ENCODE results near the gene WDR33.

Gene WDR33

DNA sequence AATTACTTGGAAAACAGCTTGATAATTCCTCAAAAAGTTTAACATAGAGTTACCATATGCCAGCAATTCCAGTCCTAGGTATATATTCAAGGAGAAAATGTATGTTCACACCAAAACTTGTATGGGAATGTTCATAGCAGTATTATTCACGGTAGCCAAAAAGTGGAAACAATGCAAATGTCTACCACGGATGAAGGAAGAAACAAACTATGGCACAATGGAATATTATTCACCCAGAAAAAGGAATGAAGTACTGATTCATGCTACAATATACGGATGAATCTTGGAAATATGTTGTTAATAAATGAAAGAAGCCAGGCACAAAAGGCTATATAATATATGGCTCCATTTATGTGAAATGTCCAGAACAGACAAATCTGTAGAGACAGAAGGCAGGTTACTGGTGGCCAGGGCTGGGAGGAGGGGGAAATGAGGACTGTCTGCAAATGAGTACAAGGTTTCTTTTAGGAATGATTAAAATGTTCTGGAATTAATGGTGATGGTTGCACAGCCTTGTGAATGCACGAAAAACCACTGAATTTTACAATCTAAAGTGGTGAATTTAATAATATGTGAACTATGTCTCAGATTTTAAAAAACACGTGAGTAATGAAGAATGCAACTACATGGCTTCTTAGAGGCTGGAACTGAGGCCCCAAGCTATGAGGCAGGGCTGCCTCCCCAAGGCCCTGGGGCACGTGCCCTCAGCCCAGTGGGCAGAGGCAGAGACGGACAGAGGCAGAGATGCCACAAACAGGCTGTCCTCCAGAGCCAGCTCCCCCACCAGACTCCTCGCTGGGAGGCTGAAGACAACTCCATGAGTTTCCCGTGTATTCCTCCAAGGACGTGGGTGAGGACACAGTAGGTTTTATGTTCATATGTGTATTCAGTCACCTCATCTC is 140.7 kb downstream of the WDR33 start:
- no peak for DNase-seq

DNA sequence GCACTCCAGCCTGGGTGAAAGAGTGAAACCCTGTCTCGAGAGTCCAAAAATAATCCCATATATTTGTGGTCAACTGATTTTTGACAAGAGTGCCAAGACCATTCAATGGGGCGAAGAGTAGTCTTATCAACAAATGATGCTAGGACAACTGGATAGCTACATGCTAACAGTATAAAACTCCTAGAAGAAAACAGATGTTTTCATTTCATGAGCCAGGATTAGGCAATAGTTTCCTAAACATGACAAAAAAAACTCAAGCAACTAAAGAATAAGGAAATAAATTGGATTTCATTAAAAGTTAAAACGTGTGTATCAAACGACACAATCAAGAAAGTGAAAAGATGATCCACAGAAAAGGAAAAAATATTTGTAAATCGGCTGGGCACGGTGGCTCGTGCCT is 141.9 kb downstream of the WDR33 start:
- no peak for DNase-seq

DNA sequence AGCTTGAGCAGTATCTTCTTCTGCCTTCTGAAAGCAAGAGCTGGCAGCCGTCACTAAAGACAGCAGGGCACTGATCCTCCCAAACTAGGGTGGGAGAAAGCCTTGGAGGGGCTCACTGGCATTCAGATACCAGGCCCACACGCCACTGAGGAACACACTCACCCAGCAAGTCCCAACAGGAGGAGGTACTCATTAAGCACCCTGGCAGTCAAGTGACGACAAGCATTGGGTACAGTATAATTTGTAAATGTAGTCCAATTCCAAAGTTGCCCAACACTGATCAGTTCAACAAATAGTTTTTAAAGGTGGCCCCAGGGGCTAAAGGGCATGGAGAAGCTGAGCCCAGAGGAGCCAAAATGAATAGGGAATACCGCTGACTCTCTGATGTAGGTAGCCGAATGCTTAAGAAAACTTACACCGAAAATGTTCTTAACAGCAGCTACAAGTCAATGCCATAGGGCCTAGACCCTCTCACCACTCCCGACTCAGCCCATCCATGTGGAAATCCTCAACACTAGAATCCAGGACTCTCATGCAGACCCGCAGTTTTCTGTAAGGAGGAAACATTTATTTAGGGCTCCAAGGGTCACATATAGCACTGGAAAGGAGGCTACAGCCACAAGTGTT is 145.6 kb downstream of the WDR33 start:
- no peak for DNase-seq

DNA sequence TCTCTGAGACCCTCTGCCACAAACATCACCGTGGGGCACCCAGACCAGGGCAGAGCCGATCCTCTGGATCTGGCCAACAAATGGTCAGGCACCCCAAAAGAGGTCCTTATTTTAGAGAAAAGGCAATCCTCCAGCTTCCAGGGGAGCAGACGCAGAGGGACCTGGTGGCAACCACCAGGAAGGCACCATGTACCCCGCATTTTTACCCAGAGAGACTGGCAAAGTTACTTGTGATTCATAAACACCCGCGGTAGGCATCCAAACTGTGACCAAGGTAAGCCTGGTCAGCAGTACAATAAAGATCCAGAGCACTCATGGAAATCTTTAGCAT is 146.1 kb downstream of the WDR33 start:
- DNase-seq, result no peak

DNA sequence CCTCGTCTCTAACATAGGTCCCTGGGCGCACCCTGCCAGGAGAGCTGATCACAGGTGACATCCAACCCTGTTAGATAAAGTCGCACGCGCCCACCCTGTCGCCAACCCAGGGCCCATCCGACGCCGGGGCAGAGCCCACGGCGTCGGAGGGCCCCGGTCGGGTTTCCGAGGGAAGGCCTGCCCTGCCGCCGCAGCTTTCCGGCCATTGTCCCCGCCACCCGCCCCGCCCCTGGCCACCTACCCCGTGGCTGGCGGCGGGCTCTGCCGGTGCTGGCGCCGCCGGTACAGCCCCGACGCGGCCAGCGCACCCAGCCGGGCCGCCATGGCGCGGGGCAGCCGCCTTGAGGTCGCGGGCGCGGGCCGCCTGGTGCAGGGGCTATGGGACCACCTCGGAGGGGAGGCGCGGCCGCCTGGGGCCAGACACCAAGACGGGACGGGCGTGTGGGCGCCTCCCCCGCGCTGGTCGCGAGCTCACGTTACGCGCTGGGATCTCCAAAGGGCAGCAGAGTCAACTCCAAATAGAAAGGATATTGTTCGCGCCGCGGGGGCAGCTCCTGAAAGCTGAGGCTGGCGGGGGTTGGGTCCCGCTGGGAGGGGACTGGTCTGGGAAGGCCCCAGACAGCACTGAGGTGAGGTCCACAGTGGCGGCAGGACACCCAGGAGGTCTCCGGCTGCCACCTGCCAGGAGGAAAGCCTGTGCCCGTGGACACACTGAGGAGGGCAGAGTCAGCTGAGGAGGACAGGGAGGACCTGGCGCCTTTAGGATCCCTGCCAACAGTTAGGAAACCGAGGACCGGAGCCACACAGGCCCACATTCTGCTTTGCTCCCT is 146.7 kb downstream of the WDR33 start:
- no peak for DNase-seq

DNA sequence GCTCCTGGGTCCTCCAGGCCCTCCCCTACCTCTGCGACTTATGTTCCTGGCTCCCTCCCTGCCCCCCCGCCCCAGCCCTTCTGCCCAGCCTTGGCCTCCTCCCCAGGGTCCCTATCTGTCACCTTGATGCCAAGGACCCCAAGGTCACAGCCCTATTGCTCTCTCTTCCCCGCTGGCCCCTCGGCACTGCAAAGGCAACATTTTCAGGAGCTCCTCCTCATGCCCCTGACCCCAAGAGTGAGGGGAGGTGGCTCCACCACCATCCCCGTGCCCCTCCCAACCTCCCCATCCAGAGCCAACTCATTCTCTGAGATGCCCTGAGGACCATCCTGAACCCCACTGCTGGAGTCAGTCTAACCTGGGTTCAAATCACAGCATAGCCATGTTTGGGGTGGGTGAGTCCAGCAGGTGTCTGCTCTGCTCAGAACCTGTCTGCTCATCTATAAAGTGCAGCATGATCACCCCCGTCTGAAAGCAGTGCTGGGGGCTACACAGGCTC is 147.4 kb downstream of the WDR33 start:
- DNase-seq, result no peak

DNA sequence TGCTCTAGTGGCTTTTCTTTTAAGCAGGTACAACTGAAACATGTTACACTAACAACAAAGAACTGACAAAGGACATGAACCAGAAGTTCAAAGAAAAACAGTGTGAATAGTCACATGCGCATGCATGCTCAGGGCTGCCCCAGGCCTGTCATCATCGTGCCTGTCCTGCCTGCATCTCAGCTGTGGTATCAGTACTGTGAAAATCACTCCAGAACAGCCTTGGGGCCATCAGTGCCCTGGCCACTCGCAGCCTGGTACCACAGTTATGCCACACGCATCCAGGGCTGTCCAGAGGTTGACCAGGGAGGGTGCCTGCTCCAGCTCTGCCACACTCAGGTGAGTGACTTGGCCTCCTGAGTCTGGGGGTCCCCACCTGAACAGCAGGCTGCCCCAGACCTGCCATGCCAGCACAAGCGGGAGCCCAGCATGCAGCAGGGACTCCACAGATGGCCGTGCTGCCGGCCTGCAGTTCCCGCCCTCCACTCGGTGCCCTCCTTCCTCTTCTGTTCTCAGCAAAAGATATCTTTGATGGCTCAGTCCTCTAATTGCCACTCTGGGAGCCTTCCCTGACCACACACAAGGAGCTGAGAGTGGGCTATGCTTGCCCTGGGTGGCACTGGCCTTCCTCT is 147.9 kb downstream of the WDR33 start:
- no peak for DNase-seq

DNA sequence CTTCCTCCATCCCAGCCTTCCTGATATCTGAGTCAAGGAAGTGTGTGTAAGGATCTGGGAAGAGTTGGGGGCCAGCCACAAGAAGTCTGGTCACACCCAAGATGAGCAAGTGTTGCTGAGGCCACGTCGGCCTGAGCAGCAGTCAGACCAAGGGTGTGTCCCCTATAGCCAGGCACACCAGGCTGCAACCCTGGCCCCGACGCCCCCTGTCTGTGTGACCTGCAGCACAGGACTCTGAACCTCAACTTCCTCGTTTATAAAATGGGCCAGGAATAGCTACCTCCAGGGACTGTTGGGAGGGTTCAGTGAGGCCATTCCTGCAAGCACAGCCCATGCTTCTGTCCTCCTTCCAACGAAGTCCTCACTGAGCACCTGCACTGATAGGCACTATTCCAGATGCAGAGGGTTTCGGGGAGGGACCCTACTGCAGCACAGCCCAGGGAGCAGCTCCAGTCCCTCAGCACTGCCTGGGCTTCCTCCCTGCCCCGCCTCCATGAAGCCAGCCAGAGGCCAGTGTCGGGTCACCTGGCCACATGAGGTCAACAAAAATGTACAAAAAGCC is 148.9 kb downstream of the WDR33 start:
- DNase-seq, result no peak

DNA sequence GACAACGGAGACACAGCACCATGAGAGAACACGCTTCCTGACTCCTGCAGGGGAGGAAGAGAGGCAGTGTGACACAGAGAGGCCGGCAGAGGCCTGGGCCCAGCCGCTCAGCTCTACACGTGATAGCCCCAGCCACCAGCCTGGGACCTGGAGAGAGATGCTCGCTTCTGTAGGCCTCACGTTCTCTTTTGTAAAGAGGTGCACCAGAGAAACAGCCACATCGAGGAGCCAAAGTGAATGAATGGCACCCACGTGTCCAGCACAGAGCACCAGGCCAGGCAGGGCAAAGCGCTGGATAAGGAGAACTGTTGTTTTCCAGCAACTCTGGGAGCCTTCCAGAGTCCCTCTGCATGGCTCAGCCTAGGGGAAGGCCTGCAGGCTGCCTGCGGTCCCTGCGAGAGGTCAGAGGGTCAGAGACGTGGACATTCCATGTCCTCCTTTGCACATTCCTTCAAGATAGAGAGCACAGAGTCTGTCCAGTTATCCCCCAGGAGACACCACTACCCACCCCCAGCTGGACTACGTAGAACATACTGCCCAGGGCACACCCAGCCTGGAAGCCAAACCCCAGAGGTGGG is 149.8 kb downstream of the WDR33 start:
- no peak for DNase-seq

DNA sequence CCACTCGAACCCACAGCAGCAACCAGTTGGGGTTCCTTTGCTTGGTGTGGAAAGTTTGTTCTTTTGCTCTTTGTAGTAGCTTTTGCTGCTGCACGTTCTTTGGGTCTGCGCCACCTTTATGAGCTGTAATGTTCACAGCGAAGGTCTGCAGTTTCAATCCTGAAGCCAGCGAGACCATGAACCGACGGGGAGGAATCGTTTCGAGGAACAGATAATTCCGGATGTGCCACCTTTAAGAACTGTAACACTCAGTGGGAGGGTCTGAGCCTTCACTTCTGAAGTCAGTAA is 150.7 kb downstream of the WDR33 start:
- no peak for DNase-seq

DNA sequence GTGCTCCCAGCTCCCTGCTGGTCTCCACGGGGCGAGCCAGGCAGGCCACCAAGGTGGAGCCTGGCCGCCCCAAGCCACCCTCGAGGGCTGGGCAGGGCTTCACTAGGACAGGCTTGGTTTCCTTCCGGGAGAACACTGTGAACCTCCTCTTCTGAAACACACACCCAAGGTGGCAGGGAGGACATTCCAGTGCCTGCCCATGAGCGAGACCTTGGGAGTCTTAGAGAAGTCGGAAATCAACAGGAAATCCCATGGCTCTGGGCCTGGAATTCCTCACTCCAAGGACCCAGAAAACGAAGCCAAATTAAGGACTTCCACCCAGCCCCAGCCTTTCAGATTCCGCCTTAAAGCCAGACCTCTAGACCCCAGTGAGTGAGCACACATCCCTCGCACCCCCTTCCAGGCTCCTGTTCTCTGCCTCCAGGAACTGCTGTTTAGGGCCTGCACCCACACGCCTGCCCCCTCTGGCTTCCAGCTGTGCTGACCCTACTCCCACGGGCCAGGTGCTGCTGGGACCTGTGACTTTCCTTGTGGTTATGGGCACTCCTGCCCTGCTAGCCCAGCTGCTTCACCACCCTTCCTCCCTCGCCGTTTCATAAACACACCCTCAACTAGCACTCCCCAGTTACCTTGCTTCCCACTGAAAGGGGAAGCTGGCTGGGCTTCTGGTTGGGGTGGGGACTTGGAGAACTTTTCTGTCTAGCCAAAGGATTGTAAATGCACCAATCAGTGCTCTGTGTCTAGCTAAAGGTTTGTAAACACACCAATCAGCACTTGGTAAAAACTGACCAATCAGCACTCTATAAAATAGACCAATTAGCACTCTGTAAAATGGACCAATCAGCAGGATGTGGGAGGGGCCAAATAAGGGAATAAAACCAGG is 151.3 kb downstream of the WDR33 start:
- DNase-seq, result no peak

DNA sequence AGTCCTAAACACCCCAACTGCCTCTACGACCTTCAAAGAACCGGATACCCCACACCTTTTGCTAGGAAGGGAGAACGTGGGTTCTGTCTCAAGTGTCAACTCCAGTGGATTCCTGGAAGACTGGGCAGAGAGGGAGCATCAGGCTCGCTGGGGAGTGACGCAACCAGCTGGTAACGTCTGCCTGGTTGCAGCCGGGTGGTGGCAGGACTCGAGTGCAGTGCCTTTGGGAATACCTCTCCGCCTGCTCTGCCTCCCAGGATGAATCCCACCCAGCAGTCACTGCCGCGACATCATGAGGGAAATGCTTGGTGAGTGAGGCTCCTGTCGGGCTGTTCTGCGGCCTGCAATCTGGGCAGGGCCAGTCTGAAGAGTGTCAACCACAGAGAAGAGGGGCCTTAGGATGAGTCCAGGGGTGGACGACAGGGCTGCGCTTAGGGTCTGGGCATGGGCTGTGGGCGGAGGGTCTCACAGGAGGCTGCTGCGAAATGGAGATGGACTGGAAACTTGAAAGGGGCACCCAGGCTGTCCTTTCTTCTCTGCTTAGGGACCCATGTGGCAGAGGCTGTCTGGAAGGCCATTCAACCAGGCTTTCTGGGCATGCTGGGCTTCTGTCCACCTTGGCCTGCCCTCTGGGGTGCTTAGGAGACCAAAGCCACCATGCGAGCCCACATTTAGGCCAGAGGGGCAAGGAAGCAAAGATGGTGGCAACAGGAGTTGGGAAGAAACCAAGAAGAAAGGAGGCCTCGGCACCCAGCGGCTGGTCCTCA is 152.1 kb downstream of the WDR33 start:
- DNase-seq, result no peak

DNA sequence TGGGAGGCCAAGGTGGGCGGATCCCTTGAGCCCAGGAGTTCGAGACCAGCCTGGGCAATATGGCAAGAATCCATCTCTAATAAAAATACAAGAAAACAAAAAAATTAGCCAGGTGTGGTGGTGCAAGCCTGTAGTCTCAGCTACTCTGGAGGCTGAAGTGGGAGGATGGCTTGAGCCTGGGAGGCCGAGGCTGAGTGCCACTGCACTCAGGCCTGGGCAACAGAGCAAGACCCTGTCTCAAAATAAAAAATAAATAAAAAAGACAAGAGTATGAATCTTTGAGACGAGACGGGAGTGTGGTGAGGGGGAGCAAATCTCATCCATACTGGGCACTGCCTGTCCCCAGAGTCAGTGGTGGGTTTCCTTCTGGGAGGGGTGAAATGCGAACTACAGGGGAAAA is 152.8 kb downstream of the WDR33 start:
- no peak for DNase-seq

DNA sequence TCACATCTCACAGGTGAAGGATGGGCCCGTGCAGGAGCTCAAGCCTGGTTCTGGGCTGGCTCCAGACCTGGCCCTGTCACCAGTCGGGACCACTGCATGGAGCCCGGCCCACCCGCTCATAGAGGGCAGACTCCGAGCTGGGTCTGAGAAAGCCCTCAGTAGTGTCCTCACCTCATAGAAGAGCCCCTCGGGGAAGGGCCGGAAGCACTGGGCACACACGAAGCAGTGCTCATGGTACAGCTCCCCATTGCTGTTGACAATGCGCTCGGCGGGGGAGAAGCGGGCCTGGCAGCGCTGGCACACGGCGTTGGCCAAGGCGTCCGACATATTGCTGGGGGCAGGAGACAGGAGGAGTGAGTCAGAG is 153.8 kb downstream of the WDR33 start:
- DNase-seq, result no peak

DNA sequence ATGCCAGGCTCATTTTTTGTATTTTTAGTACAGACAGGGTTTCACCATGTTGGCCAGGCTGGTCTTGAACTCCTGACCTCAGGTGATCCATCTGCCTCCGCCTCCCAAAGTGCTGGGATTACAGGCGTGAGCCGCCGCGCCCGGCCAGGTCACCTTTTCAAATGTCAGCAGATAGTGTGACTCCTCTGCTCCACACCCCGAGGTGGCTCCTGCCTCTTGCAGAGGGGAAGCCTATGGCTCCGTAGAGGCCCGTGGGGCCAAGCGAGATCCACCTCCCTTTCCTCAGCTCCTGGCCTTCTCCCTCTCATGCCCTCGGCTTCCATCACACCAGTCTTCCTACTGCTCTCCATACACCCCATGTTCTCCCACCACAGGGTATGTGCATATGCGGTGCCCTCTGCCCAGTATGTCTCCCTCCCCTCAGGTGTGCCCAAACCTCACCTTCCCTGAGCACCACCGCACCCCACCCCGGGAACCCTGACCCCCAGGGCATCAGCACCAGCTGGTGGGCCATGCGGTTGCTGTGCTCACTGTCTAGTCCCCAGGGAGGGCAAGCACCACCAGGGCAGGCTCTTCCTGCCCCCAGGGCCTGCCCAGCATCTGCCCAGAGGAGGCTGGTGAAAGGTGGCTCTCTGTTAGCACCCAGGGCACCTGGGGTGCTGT is 154.3 kb downstream of the WDR33 start:
- no peak for DNase-seq

DNA sequence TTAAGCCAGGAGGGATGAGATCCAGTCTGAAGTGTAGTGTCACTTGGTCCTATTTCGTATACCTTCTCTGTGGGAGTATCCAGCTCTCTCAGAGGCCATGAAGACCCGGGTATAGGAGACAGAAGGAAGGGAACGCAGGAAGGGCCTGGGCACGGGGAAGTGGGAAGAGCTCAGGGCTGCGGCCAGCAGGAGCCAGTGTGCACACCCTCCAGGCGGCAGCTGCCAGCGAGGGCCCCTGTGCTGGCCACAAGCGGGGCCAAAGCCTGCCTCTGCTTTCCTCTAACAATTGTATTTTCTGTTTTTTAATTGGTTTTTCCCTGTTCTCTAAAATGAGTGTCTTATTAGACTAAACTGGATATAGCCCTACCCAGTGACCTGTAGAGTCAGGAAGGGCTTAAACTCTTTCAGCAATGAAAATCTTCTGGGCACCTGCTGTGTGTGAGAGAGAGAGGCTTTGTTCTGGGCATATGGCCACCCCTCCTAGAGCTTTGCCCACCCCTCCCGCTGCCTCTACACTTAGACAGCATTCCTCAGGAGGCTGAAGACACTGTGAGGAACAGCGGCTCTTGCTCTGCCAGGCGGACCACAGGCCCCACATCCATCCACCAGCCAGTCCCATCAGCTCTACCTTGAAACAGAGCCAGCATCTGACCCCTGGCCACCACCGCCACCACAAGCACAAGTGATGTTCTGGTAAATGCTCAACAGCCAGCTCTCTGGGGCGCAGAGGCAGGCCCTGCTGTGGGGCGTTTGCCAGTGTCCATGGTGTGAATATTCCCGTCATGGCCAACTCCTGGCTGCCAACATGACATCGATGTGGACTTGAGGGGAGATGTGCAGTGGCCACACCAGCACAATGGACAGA is 155.5 kb downstream of the WDR33 start:
- no peak for DNase-seq

DNA sequence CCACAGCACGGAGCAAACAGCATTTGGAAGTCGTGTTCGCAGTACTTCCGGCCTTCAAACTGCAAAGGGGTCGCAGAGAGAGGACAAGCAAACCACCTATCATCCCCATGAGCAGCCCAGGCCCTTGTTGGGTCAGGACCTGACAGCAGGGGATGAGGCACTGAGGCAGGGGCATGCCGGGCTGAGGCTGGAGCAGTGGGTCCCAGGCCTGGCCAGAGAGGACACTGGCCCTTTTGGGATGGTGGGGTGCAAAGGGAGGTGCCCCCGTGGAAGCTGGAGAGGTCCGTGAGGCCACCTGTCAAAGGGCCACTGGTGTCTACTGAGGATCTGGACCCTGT is 156.2 kb downstream of the WDR33 start:
- DNase-seq, result no peak

DNA sequence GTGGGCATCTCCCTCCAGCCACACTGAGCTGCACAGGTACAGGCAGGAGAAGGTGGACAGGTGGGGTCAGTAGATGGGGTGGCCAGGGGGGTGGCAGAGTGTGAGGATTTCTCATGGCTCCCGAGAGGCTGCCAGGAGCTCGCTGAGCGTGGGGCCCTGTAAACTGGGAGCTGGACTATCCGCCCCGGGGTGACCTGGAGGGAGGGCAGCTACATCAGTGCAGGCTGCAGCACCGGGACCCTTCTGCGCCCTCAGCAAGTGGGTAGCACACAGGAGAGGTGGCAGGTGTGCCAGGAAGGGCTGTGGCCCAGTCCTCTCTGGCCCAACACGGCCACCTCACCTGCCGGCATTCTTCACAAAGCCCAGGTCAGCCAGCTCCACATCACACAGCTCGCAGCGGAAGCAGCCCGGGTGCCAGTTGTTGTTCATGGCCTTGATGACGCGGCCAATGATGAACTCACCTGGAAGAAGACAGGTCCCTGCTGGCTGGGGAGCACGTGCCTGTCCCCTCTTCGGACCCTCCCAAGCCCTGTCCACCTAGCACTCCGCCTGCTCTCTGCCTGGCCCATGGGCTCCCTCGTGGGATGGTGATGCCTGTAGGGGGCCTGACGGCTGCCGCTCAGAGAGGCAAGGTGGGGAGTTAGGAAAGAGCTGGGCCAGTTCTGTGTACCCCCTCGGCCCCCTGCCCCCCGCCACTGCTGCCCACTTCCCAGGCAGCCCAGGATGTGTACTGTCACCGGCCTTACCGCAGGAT is 156.7 kb downstream of the WDR33 start:
- DNase-seq, result no peak

Data from NCI-H2081 (cell line).